ENCODE measurements around the gene SETBP1. TPM values are rescaled to one million over a fixed set of nuclear protein-coding genes. Genes with fewer than 3 reads are reported as not detected.

SETBP1 gene
- total and polyA plus RNA-seq, 3 experiments from 2014 or later, result 0.22 to 14.1 (median 13.9) TPM

GRCh38 chr18:44921974-44922373 lies 241.3 kb downstream of the SETBP1 start:
- H3K36me3 ChIP-seq (ENCODE audit: insufficient read depth, low read length), result no peaks in the 10 kb centered on the region
- DNase-seq, result no peak
- no peaks in the 10 kb centered on the region for H3K9me3 ChIP-seq (ENCODE audit: low read length)
- Mint-ChIP-seq H3K27me3 (peaks cover 0 to 5% of the 10 kb centered on the region in 2 donors), H3K27ac (no peak overlapping the region), H3K36me3 (no peaks in the 10 kb centered on the region), H3K4me3 (no peak overlapping the region), H3K4me1 (no peaks in the 10 kb centered on the region), H3K9me3 (no peaks in the 10 kb centered on the region)
- H3K27me3 ChIP-seq (ENCODE audit: insufficient read depth, low read length, poor library complexity, severe bottlenecking), result no peaks in the 10 kb centered on the region
- no peak overlapping the region for H3K27ac ChIP-seq (ENCODE audit: low read depth, low read length)
- H3K4me3 ChIP-seq (ENCODE audit: low read length), result no peak overlapping the region
- ChIA-PET POLR2A (no interaction called here), CTCF (no interaction called here)
- H3K4me1 ChIP-seq (ENCODE audit: insufficient read depth, low read length), result no peaks in the 10 kb centered on the region

DNA sequence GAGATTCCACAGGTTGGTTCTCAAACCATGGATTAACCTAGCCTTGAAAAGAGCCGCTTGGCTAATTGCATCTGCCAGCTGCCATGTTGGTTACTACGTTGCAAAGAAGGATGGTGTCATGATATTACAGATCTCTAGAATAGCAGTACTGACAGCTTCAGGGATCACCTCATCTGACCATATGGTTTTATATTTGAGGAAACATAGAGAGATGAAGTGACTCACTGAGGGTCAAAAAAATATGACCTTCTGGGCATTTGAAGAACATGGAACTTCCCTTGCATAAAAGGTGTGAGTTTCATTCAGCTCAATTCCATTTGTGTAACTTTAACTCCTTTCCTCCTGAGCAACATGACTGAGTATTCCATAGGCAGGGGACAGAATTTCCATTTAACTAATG lies 242.3 kb downstream of the SETBP1 start:
- no peak overlapping the region for H3K27ac Mint-ChIP-seq
- no peak overlapping the region for H3K4me3 ChIP-seq (ENCODE audit: low read length)
- CTCF ChIA-PET, result no interaction called here
- no peaks in the 10 kb centered on the region for H3K4me1 ChIP-seq (ENCODE audit: insufficient read depth, low read length)
- no peaks in the 10 kb centered on the region for H3K9me3 ChIP-seq (ENCODE audit: low read length)
- no peaks in the 10 kb centered on the region for H3K36me3 ChIP-seq (ENCODE audit: insufficient read depth, low read length)
- H3K9me3 Mint-ChIP-seq, result no peaks in the 10 kb centered on the region
- no peak overlapping the region for H3K4me3 Mint-ChIP-seq
- no peaks in the 10 kb centered on the region for H3K27me3 ChIP-seq (ENCODE audit: insufficient read depth, low read length, poor library complexity, severe bottlenecking)
- H3K27me3 Mint-ChIP-seq, result peaks cover 0 to 4% of the 10 kb centered on the region in 2 donors
- POLR2A ChIA-PET, result no interaction called here
- H3K36me3 Mint-ChIP-seq, result no peaks in the 10 kb centered on the region
- DNase-seq, result no peak
- no peaks in the 10 kb centered on the region for H3K4me1 Mint-ChIP-seq
- no peak overlapping the region for H3K27ac ChIP-seq (ENCODE audit: low read depth, low read length)

GRCh38 chr18:44924785-44925499 lies 244.3 kb downstream of the SETBP1 start:
- Histone ChIP-seq H3K27me3 (ENCODE audit: insufficient read depth, low read length, poor library complexity, severe bottlenecking) (no peaks in the 10 kb centered on the region), H3K4me1 (ENCODE audit: insufficient read depth, low read length) (no peaks in the 10 kb centered on the region), H3K9me3 (ENCODE audit: low read length) (no peaks in the 10 kb centered on the region), H3K27ac (ENCODE audit: low read depth, low read length) (no peak overlapping the region), H3K36me3 (ENCODE audit: insufficient read depth, low read length) (no peaks in the 10 kb centered on the region), H3K4me3 (ENCODE audit: low read length) (no peak overlapping the region)
- H3K4me3 Mint-ChIP-seq, result no peak overlapping the region
- H3K27ac Mint-ChIP-seq, result no peak overlapping the region
- DNase-seq, result no peak
- CTCF ChIA-PET, result no interaction called here
- no peaks in the 10 kb centered on the region for H3K9me3 Mint-ChIP-seq
- POLR2A ChIA-PET, result no interaction called here
- peaks cover 0 to 2% of the 10 kb centered on the region in 2 donors for H3K27me3 Mint-ChIP-seq
- no peaks in the 10 kb centered on the region for H3K36me3 Mint-ChIP-seq
- H3K4me1 Mint-ChIP-seq, result no peaks in the 10 kb centered on the region

DNA sequence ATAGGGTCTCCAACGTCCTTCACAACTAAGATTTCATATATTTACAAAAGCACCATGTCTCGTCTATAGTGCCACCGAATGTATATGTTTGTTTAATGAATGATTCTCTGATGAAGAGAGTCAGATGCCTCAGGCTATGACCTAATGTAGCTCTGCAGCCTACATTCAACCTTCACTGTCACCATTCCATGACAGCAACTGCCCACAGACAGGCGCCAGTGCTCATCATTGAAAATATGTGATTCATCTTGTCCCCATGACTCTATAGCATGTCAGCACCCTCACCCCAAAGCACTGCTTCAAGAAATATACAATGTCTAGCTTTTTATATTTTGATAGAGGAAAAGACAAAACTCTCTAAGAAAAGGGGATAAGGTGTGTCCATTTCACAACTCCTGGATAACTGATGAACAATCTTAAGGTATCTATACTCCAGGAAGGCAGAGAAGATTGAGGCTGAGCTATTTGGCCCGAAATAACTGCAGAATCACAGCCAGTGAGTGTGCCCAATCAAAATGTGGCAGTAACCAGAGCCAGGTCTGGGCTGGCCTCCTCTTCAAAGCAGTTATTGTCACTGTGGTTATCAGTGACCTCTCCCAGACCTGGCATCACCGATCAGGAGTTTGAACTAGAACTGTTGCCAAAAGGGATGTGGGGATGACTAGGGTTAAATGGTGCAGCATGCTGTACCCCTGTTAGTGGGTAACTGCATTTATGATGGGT lies 246.6 kb downstream of the SETBP1 start:
- peaks cover 0 to 13% (median 0%) of the 10 kb centered on the region in 3 donors for H3K36me3 Mint-ChIP-seq

DNA sequence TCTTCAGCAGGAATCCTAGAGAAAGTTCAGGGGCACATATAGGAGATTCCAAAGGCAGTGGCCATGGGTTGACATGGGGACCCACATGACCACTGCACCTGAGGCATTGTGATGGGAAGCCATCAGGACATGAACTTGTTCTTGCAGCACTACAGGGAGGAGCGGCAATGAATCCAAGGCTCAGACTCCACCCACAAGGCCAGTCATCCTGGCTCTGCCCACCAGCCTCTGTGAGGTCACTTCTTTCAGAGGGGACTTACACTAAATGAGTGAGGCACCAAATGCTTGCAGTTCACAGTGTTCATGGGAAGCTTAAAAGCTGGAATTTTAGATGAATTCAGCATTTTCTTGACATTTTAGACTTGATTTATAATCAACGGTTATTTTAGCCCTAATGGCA lies 254.2 kb downstream of the SETBP1 start:
- Histone ChIP-seq H3K4me3 (ENCODE audit: low read length) (no peak overlapping the region), H3K27me3 (ENCODE audit: insufficient read depth, low read length, poor library complexity, severe bottlenecking) (no peaks in the 10 kb centered on the region), H3K27ac (ENCODE audit: low read depth, low read length) (no peak overlapping the region), H3K36me3 (ENCODE audit: insufficient read depth, low read length) (no peaks in the 10 kb centered on the region), H3K4me1 (ENCODE audit: insufficient read depth, low read length) (no peaks in the 10 kb centered on the region), H3K9me3 (ENCODE audit: low read length) (no peaks in the 10 kb centered on the region)
- Mint-ChIP-seq H3K27me3 (peaks cover 2 to 11% of the 10 kb centered on the region in 2 donors), H3K4me3 (no peak overlapping the region), H3K27ac (no peak overlapping the region), H3K4me1 (peaks cover 0 to 7% (median 3%) of the 10 kb centered on the region in 3 donors), H3K36me3 (peaks cover 0 to 22% (median 2%) of the 10 kb centered on the region in 3 donors), H3K9me3 (peaks cover 0 to 14% (median 9%) of the 10 kb centered on the region in 5 donors)
- POLR2A ChIA-PET, result no interaction called here
- no peak for DNase-seq
- CTCF ChIA-PET, result no interaction called here

More for the DNA sequence above, 246.6 kb downstream of the SETBP1 start:
- H3K27ac ChIP-seq (ENCODE audit: low read depth, low read length), result no peak overlapping the region
- POLR2A ChIA-PET, result no interaction called here
- peaks cover 0 to 2% of the 10 kb centered on the region in 2 donors for H3K27me3 Mint-ChIP-seq
- CTCF ChIA-PET, result interaction anchor here (1.1 kb wide), 1 partner anchor 248 kb away, joined by 4 read pairs; no protein-coding TSS in a partner anchor
- H3K4me1 Mint-ChIP-seq, result no peaks in the 10 kb centered on the region
- no peaks in the 10 kb centered on the region for H3K27me3 ChIP-seq (ENCODE audit: insufficient read depth, low read length, poor library complexity, severe bottlenecking)
- H3K36me3 ChIP-seq (ENCODE audit: insufficient read depth, low read length), result no peaks in the 10 kb centered on the region
- no peak overlapping the region for H3K4me3 ChIP-seq (ENCODE audit: low read length)
- H3K27ac Mint-ChIP-seq, result no peak overlapping the region
- peaks cover 0 to 11% (median 4%) of the 10 kb centered on the region in 5 donors for H3K9me3 Mint-ChIP-seq
- no peak for DNase-seq
- no peaks in the 10 kb centered on the region for H3K4me1 ChIP-seq (ENCODE audit: insufficient read depth, low read length)
- H3K9me3 ChIP-seq (ENCODE audit: low read length), result no peaks in the 10 kb centered on the region
- H3K4me3 Mint-ChIP-seq, result no peak overlapping the region

DNA sequence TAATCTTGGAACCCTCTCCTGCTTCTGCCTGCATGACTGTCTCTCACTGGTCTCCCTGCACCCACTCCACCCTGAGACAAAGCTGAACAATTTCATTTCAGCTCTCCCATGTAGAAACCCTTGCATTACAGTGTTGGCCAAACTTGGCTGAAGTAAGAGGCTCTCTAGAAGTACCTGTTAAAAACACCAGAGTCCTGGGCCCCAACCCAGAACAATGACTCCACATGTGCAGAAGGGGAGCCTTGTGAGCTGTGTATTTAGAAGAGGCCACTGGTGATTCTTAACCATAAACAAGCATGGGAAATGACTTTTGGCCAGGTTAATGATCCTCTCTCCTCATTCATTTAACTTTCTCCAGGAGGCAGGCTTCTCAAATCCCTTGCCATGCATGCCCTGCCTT lies 254.8 kb downstream of the SETBP1 start:
- H3K36me3 Mint-ChIP-seq, result peaks cover 0 to 22% (median 2%) of the 10 kb centered on the region in 3 donors
- peaks cover 0 to 14% (median 9%) of the 10 kb centered on the region in 5 donors for H3K9me3 Mint-ChIP-seq
- no peaks in the 10 kb centered on the region for H3K9me3 ChIP-seq (ENCODE audit: low read length)
- no peak overlapping the region for H3K27ac ChIP-seq (ENCODE audit: low read depth, low read length)
- no peak overlapping the region for H3K27ac Mint-ChIP-seq
- H3K36me3 ChIP-seq (ENCODE audit: insufficient read depth, low read length), result no peaks in the 10 kb centered on the region
- H3K4me1 Mint-ChIP-seq, result peaks cover 0 to 7% (median 3%) of the 10 kb centered on the region in 3 donors
- CTCF ChIA-PET, result no interaction called here
- DNase-seq, result no peak
- no peak overlapping the region for H3K4me3 ChIP-seq (ENCODE audit: low read length)
- H3K4me3 Mint-ChIP-seq, result no peak overlapping the region
- H3K27me3 Mint-ChIP-seq, result peaks cover 2 to 11% of the 10 kb centered on the region in 2 donors
- no peaks in the 10 kb centered on the region for H3K4me1 ChIP-seq (ENCODE audit: insufficient read depth, low read length)
- H3K27me3 ChIP-seq (ENCODE audit: insufficient read depth, low read length, poor library complexity, severe bottlenecking), result no peaks in the 10 kb centered on the region
- POLR2A ChIA-PET, result no interaction called here

- Histone ChIP-seq H3K4me1 (ENCODE audit: insufficient read depth, low read length) (no peaks in the 10 kb centered on the region), H3K27ac (ENCODE audit: low read depth, low read length) (no peak overlapping the region), H3K4me3 (ENCODE audit: low read length) (no peak overlapping the region), H3K9me3 (ENCODE audit: low read length) (no peaks in the 10 kb centered on the region), H3K36me3 (ENCODE audit: insufficient read depth, low read length) (no peaks in the 10 kb centered on the region), H3K27me3 (ENCODE audit: insufficient read depth, low read length, poor library complexity, severe bottlenecking) (no peaks in the 10 kb centered on the region)
- POLR2A ChIA-PET, result no interaction called here
- no peak overlapping the region for H3K4me3 Mint-ChIP-seq
- peaks cover 2 to 11% of the 10 kb centered on the region in 2 donors for H3K27me3 Mint-ChIP-seq
- DNase-seq, result no peak
- no peak overlapping the region for H3K27ac Mint-ChIP-seq
- peaks cover 0 to 7% (median 6%) of the 10 kb centered on the region in 3 donors for H3K4me1 Mint-ChIP-seq
- CTCF ChIA-PET, result no interaction called here
- H3K9me3 Mint-ChIP-seq, result peaks cover 0 to 10% (median 9%) of the 10 kb centered on the region in 5 donors
- peaks cover 0 to 18% (median 2%) of the 10 kb centered on the region in 3 donors for H3K36me3 Mint-ChIP-seq
These were observed 255.8 kb downstream of the SETBP1 start for GRCh38 chr18:44936485-44936884.

DNA sequence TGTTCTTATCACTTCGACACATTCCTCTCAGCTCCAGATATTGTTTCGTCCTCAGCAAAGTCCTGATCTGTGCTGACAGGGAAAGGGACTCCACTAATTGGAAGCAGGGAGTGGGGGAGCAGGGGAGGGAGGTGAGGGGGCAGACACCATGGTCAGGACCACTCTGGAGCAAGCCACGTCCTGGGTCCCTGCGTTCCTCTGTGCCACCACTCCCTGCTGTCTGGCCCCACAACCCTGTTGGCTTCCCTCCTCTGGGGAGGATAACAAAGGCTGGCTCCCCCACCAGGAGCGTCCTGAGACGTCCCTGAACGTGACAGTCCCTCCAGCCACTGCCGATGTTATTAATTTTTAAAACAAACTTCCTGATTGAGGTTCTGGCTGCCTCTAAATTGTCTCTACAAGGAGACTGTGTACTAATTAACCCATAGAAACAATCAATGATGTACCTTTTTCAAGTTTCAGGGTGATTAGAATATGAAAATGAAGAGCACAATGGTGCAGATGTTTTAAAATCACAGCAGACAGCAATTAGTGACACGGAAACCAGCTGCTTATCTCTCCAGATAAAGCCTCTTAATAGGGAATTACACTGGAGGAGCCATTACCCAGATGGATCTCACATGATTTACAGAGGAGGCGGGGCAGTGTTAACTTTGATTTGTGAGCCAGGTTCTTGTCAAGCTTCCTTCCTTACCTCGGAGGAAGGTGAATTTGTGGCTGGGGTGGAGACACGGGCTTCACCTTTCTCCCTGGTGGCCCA lies 257.5 kb downstream of the SETBP1 start:
- no peak overlapping the region for H3K27ac Mint-ChIP-seq
- ChIA-PET POLR2A (interaction anchor here (0.6 kb wide), 1 partner anchor 128 kb away, joined by 3 read pairs; no protein-coding TSS in a partner anchor), CTCF (no interaction called here)
- no peak overlapping the region for H3K27ac ChIP-seq (ENCODE audit: low read depth, low read length)
- no peaks in the 10 kb centered on the region for H3K9me3 ChIP-seq (ENCODE audit: low read length)
- H3K4me3 Mint-ChIP-seq, result no peak overlapping the region
- H3K4me1 Mint-ChIP-seq, result peaks cover 0 to 3% (median under 1%) of the 10 kb centered on the region in 3 donors
- H3K36me3 Mint-ChIP-seq, result peaks cover 0 to 9% (median 2%) of the 10 kb centered on the region in 3 donors
- H3K4me1 ChIP-seq (ENCODE audit: insufficient read depth, low read length), result no peaks in the 10 kb centered on the region
- peaks cover 3 to 11% of the 10 kb centered on the region in 2 donors for H3K27me3 Mint-ChIP-seq
- H3K9me3 Mint-ChIP-seq, result peaks cover 0 to 5% (median 2%) of the 10 kb centered on the region in 5 donors
- H3K36me3 ChIP-seq (ENCODE audit: insufficient read depth, low read length), result no peaks in the 10 kb centered on the region
- H3K27me3 ChIP-seq (ENCODE audit: insufficient read depth, low read length, poor library complexity, severe bottlenecking), result no peaks in the 10 kb centered on the region
- H3K4me3 ChIP-seq (ENCODE audit: low read length), result no peak overlapping the region
- no peak for DNase-seq
